Measurements from ENCODE around the gene LRCOL1.

DNA sequence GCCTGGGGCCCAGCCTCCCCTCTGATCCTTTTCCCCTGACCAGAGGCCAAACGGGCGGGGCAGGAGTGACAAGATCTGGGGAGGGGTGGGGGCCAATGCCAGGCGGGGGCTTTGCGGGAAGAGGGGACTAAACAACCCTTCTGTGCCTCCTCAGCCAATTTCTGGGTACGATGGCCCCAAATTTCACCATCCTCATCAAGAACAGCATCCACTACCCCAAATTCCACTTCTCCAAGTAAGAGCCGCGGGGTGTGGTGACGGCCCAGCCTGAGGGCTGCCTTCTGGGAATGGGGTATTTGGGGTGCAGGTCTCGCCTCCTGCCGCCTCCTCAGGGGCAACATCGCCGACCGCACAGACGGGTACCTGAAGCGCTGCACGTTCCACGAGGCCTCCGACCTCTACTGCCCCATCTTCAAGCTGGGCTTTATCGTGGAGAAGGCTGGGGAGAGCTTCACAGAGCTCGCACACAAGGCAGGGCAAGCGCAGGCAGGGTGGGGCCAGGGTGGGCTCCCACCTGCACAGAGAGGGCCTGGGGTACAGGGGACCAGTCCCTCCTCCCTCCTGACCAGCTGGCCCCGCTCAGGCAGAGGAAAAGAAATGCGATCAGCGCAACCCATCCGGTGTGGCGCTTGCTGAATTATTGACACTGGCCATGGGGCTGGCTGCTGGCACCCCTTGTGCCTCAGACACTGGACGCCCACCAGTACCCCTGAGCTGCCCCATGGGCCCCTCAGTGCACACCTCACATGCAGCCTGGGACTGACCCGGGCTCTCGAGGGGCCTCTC is 9.9 kb upstream of the LRCOL1 start:
- no peak for TF ChIP-seq CTCF (IDR thresholded peaks at IDR 0.05; ENCODE audit: control extremely low read depth in 1 of 3, insufficient read depth in 1 of 3, low read depth in 1 of 3, low read length in 3 of 3)
- TF ChIP-seq BCL11A (IDR thresholded peaks at IDR 0.05; ENCODE audit: low read depth in 2 of 2, low read length in 2 of 2), result no peak
- TF ChIP-seq CEBPB (IDR thresholded peaks at IDR 0.05; ENCODE audit: low read depth, low read length), result no peak
- TF ChIP-seq POLR2A (IDR thresholded peaks at IDR 0.05; ENCODE audit: control extremely low read depth in 1 of 2, low read depth in 2 of 2, low read length in 2 of 2), result peak; percentile 8 to 18; a peak in 1 of 3 replicates

All from H1 (cell line).